GM19455 (cell line): Measurements from ENCODE around the gene CLK3.
"Not testable (repeated sequence)": the region's sequence is repeated elsewhere in the genome, so short reads cannot be mapped to it uniquely, and the experiment has no call there.

Experiments
- ATAC-seq: cut with Tn5 transposase; IDR thresholded peaks from one replicate; pipeline ENCODE4 v1.9.1; 2021; ENCODE audit not compliant: unreplicated experiment

The CLK3 gene

DNA sequence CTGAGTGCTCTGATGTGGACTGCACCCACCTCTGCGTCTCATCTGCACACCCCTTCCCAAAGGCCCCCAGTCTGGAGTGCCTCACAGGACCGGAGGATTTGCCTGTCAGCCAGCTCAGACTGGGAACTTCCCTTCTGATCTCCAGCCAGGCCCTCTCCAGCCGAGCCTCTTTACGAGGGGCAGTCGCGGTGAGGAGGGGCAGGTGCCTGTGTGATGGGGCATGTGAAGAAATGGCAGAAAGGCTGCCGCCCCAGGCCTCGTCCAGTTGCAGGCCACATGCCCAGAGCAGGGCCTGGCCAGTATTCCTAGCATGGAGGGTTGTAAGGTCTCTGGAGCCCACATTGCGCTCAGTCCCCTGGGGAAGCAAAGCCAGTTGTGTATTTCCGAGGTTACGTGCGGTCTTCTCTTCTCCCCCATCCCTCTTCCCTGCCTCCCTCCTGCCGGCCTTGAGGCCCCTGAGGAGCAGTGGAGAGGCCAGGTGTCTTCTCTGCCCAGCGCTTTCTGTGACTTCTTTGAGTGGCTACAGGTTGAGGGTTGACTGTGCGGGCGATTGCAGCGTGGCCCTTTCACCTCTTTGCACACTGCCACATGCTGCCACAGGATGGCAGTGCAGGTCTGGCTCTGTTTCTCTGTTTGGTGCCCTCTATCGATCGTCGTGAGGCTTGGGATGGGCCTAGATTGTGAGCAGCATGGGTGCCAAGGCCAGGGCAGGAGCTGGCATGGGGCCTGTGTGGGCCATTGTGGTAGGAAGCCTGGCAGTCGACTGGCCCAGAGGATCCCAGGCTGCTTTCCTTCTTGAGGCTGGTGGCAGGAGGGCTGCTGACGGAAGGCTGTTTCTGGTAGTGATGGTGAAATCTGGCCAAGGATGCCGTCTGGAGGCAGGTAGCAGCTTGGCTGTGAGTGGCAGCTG lies 5.3 kb downstream of the CLK3 start:
- ATAC-seq, result no peak

DNA sequence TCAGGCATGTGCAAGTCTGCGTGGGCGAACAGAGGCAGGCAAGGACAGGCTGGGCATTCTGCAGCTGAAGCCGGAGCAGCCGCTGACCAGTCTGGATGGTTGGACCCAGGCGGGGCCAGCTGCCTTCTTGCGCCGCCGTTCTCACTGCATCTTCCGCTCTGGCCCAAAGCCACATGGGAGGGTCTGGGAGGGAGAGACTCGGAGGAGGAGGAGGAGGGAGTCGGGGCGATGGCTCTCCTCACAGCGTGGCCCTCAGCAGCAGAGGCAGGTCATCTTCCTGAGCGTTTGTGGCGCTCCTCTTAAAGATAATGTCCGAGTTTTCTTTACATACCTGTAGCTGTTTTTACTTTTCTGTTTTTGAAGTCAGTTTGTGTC lies 5.9 kb downstream of the CLK3 start:
- ATAC-seq, result no peak

DNA sequence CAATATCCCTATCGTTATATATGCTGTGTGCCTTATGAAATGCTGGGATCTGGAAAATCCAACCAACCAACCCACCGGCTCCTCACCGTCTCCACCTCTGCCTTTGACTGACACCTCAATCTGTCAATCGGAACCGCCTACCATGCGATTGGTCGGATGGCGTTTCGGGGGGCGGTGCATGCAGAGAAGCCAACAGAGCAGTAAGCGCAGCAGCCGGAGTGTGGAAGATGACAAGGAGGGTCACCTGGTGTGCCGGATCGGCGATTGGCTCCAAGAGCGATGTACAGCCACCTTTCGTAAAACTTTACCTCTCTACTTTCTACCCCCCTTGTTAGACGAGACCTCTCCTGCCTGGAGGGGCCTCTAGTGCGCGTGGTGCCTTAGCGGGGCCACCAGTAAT lies 6.3 kb downstream of the CLK3 start:
- ATAC-seq, result no peak

DNA sequence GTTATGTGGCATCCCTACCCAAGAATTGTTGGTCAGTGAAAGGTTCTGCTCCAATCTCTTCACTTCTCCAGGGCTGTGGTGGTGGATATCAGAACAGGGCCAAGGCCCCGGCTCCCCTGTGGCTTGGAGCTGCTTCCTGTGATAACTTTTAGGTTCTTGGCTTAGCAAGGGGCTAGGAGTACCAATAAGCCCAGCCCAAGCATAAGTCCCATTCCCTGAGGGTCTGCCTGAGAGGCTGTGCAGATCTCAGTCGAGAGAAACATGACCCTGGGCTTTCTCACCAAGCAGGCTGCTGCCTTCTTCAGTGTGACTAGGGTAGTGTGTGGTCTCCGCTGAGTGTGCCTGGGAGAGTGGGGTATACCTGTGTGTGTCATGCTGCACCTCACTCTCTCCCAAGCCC lies 7.1 kb downstream of the CLK3 start:
- ATAC-seq, result no peak

DNA sequence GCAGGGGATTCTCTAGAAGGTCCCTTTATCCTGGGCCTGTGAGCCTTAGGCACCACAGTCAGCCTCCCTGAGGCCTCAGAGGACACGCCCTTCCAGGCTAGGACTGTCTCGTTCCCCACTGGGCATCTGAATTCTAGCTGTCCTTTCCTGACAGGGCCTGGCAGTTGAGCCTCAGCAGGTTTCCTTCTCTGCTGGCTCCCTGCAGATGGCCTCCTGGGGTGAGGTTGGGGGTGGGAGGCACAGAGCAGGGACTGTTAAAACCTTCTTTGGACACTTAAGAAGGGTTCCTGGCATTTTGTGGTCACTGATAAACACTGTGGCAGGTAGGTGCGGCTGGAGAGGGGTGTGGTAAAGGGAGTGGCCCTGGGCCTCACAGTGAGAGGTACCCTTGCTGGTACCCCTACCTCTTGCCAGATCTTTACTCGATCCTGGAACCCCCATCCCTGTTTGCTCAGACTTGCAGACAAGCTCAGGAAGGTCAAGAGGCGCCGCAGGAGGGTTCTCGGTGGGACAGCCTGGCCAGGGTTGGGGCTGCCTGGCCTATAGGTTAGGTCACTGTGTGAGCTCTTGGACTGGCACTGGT lies 8.5 kb downstream of the CLK3 start:
- no peak for ATAC-seq

DNA sequence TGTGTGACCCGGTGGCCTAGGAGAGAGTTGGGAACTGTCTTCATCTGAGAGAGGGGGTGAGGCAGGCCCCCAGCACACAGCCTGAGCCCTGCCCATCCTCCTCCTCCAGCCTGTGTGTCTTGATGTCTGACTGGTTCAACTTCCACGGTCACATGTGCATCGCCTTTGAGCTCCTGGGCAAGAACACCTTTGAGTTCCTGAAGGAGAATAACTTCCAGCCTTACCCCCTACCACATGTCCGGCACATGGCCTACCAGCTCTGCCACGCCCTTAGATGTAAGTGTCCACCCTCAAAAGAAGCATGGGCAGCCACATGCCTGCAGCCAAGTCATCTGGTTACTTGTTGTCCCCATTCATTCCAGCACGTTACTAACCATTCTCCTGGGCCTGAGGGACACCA lies 10.1 kb downstream of the CLK3 start:
- ATAC-seq, result no peak

DNA sequence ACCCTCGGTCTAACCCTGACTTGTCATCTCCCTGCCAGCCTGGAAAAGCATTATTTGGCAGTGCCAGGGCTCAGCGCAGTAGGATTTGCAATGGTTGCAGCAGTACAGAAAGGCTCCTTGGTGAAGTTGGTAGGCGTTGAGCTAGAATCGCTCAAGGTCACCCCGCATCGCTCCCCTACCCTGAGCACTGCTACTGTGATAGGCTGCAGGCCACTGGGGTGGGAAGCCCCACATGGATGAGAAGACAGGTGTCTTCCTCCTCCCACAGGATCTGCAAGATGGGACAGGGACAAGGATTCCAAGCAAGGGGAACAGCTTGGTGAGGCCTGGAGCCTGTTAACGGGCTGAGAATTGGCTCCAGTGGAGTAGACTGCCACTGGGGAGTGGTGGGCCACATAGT lies 10.7 kb downstream of the CLK3 start:
- no peak for ATAC-seq

DNA sequence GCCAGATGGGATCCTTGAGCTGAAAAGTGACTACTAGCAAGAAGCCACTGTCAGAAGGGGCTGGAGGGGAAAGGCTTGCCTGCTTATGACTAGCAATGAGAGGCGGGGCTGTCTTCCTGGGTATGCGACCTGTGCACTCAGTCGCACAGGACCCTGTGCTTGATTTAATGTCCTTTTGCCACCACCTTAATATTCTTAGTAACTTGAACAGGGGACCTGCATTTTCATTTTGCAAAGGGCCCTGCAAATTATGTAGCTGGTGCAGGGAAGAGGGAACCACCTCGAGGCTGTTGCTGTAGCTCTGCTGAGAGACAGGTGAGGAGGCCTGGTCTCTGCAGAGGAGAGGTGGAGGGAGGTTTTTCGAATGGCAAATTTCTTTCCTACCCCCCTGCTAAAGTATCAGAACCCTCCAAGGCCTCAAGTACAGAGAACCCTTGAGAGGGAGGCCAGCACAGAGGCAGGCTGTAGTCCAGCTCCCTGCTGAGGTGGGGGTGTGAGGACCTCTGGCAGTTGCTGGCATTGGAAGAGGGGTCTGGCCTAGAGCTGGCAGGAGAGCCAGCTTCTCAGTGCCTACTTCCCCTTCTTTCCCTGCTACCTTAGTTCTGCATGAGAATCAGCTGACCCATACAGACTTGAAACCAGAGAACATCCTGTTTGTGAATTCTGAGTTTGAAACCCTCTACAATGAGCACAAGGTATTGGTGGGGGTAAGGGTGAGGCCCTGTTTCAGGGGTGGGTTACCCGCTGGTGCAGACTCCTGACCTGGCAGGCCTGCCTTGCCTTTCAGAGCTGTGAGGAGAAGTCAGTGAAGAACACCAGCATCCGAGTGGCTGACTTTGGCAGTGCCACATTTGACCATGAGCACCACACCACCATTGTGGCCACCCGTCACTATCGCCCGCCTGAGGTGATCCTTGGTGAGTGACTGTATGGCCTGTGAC lies 11.4 kb downstream of the CLK3 start:
- ATAC-seq, result peak; percentile 65

DNA sequence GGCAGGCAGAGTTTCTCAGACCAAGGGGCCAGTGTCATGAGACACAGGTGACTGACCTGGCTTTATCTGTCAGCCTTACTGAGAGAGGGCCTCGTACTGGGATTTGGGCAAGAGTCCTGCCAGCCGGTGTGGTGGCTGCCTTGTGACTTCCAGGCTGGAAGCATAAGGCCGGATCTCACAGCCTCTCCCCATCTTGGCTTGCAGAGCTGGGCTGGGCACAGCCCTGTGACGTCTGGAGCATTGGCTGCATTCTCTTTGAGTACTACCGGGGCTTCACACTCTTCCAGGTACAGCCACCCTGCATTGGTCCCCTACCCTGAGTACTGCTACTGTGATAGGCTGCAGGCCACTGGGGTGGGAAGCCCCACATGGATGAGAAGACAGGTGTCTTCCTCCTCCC lies 12.1 kb downstream of the CLK3 start:
- no peak for ATAC-seq

DNA sequence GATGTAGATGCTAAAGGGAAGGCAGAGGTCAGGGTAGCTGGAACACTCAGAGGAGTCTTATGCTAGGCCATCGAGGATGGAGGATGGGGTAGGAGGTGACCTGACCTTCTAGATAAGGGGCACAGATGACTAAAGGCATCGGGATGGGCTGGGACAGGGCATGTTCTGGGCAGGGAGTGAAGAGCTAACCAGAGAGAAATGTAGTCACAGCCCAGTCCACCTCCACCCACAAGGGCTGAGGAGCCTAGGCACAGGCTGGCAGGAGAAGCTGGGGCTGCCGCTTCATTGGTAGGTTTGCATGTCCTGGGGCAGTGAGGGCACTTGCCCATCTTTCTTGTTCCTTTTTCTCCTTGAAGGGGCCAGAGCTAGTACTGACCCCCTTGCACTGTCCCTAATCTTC lies 12.6 kb downstream of the CLK3 start:
- ATAC-seq, result no peak

DNA sequence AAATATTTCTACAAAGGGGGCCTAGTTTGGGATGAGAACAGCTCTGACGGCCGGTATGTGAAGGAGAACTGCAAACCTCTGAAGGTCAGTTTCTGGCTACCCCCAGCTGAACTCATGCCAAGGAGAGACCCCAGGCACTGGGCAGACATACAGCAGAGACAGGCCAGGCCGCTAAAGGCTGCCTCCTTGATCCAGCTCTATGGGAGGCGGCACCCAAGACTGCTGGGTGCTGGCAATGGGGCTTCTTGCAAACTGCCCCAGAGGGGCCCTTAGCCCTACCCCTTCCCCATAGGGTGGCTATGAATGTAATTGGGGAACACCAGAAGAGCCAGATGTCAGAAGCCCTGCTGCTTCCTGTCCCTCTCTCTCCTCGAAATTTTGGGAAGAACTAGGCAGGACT lies 13.3 kb downstream of the CLK3 start:
- ATAC-seq, result no peak

DNA sequence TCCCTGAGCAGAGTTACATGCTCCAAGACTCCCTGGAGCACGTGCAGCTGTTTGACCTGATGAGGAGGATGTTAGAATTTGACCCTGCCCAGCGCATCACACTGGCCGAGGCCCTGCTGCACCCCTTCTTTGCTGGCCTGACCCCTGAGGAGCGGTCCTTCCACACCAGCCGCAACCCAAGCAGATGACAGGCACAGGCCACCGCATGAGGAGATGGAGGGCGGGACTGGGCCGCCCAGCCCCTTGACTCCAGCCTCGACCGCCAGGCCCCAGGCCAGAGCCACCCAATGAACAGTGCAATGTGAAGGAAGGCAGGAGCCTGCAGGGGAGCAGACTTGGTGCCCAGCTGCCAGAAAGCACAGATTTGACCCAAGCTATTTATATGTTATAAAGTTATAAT lies 14.1 kb downstream of the CLK3 start:
- not testable (repeated sequence) for ATAC-seq

DNA sequence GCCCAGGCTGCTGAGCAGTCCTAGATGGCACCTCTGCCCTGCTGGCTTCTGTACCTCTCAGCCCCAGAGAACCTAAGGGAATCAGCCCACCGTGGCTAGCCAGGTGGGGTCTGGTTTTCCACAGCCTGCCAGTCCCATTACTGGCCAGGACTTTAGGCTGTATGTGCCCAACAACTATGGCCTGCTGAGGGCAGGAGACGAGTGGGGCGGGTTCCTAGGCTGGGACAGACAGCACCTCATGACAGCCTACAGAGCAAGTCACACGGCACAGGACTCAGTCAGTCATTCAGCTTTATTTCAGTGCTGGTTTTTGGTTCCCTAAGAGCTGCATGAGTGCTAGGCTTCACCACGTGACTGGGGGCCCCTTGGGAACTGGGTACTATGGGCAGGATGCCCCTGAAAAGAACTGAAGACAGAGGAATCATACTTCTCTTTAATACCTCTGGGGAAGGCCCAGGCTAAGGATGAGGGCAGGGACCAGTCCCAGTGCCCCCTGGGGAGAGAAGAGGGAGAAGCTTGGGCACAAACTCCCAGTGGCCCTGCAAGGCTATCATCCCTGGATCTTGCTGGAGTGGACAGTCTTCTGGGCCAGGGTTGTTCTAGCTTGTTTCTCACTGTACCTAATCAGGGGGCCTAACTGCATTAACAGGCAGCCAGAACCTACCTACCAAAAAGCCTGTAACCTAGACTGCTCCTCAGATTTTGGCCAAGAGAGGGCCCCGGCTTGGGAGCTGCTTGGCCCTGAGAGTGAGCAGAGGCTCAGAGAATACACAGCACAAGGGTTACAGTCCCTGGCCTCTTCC lies 14.8 kb downstream of the CLK3 start:
- ATAC-seq, result no peak

DNA sequence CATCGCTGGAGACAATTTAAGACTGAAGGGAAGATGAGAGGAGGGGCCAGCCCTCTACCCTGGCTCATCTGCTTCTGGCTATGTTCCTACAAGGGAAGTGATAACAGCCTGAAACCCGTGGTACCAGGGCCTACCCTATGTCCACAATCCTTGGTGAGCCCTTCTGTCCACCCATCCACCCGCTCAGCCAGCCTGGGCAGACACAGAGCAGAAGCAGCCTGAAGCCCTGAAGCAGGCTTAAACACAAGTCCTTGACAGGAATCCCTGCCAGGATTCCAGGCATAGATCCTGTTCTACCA lies 15.4 kb downstream of the CLK3 start:
- no peak for ATAC-seq

DNA sequence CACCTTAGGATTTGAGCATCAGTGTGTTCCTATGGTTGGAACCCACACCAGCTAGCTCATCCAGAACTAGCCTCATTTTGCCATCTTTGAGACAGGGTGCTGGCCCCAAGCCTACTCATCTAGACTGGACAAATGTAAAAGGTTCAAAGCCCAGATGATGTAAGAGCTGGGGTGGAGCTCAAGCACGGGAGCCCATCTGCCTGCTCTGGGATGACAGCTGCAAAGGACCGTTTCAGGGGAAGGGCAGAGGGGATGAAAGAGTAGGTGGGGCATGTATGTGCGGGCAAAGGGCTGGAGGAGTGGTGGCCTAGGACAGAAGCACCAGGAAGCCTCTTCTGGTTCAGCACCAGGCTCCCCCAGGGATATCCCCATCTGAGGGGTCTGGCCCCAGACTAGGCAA lies 15.8 kb downstream of the CLK3 start:
- ATAC-seq, result no peak

DNA sequence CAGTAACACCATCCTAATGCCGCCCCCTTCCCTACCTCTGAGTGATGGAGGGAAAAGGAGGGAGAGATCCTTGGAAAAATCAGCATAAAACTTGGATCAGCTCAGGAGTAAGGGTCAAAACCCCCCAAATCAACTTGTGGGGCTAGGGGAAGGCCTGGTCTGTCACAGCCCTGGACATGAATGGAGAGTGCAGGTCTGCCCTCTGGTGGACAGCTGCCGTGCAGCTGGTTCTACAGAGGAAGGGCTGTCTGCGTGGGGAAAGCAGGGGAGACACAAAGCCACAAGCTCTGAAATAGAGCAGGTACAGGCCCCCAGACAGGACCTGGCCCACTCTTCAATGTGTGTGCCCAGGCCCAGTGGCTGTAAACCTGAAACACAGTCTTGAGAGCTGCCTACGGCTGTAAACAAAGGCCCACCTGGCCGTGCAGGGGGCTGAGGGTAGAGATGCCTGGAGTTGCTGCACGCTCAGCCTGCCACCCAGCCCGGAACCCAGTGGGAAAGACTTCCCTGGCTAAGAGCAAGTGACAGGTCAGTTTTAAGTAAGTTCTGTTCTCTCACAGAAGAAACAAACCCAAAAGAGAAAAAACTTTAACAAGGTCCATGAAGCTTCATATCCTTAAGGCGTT lies 16.4 kb downstream of the CLK3 start:
- ATAC-seq, result peak; percentile 47

DNA sequence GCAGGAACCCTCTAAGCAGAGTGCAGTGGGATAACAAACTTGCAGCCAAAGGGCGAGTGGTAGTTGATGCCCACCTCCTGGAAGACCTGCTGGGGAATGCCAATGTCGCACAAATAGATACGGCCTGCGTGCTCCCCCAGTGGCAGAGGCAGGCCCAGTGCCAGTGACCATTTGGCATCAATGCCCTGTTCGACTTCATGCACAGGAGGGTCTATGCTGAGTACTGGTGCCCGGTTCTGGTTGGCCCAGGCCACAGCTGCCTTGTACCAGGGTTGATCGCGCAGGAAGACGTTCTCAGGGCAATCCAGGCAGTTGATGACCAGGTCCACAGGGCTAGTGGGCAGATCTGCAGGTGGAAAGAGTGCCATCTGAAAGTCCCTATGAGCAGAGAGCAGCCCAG lies 17.0 kb downstream of the CLK3 start:
- ATAC-seq, result no peak

DNA sequence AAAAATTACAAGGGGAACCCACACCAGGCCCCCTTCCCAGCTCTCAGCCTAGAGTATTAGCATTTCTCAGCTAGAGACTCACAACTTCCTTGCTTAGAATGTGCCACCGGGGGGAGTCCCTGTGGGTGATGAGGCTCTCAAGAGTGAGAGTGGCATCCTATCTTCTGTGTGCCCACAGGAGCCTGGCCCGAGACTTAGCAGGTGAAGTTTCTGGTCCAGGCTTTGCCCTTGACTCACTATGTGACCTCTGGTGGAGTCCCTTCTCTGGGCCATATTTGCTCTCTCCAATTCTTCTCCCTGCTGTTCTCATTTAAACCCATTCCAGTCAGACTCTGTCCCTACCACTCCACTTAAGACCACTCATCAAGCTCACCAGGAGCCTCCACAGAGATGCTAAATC lies 18.1 kb downstream of the CLK3 start:
- ATAC-seq, result no peak

DNA sequence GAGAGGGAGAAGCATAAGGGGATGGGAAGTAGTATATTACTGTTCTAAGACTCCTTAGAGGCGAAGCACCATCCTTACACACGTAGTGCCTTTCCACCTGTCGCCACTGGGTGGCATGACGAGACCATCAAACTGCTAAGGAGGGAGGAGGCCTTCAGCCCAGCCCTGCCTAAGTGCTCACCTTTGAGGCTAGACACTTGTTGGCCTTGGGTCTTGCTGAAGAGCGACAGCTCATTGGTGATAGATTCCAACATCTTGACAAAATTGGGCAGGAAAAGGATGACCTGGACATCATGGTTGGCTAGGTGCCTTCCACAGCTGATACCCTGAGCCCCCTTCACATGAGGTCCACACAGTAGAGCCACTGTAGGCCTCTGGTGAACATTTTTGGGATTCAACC lies 19.6 kb downstream of the CLK3 start:
- ATAC-seq, result no peak

DNA sequence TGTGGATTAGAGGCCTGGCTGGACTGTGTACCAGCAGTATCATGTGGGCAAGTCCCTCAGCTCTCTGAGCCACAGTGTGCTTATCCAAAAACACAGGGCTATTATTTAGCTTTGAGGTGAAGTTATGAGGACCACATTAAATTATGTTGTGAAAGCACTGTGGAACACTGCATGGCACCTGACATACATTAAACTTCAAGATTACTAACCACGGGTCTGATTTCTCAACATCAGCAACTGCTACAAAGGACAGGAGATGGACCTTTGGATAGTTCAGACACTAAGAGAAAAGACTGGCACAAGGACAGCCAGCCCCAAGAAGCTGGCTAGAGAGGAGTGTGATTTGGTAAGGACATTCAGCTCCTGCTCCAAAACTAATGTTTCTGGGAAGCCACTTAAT lies 21.3 kb downstream of the CLK3 start:
- ATAC-seq, result no peak

DNA sequence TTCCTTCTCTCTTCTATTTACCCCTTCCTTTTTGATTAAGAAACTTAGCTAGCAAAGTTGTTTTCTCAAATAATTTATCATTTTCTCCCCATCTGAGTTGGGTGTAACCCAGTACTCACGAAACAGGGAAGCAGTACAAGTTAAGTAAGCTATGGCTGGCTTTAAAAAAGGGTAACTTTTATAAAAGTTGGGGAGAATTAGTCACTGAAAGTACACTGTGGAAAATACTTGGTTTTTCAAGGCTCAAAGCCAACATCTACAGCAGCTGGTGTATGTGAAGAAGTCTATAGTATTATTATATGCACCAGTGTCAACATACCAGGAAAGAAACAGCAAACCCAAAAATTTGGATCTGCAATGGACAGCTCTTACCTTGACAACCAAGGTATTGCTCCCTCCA lies 25.5 kb downstream of the CLK3 start:
- no peak for ATAC-seq
